Peyer's patch (tissue), 4 donors: ENCODE results near the gene LGALSL.

Source experiments
- CTCF ChIP-seq, 6 experiments: fragments of 450-650 bp in 4 of 6; fragments of 200-600 bp in 2 of 6; sonication (generic) in 1 of 6; IDR thresholded peaks; one replicate each; pipeline ENCODE4 v1.5.1; 2017 to 2019; ENCODE audit warnings: antibody characterized with exemption in 6 of 6, mild to moderate bottlenecking in 3 of 6, moderate library complexity in 1 of 6
- POLR2A ChIP-seq, 2 donors: fragments of 450-650 bp; IDR thresholded peaks; one replicate each; pipeline ENCODE4 v1.5.1; 2017; ENCODE audit warnings: antibody characterized with exemption in 2 of 2, mild to moderate bottlenecking in 2 of 2, moderate library complexity in 2 of 2

GRCh38 chr2:64404743-64405142 lies 49.2 kb upstream of the LGALSL start:
- TF ChIP-seq CTCF (IDR thresholded peaks at IDR 0.05), result no peak
- no peak for TF ChIP-seq POLR2A (IDR thresholded peaks at IDR 0.05)
